Esophagus squamous epithelium (tissue), 5 donors: ENCODE measurements around the gene BBS9. TPM values are rescaled to one million over a fixed set of nuclear protein-coding genes. Genes with fewer than 3 reads are reported as not detected.

Experiments
- DNase-seq: peaks from one replicate; lab custom pipeline; 2025; lab: John Stamatoyannopoulos, UW
- H3K27ac ChIP-seq, 4 donors: fragments of 200-600 bp; sonication (generic); one replicate each; pipeline ENCODE4 v1.5.1; 2016 to 2019; ENCODE audit warnings: mild to moderate bottlenecking in 1 of 4
- H3K27me3 ChIP-seq, 4 donors: fragments of 200-600 bp; sonication (generic); 1 replicate in 3 of 4; 2 replicates in 1 of 4; pipeline versions ENCODE4 v1.5.1 to v1.6.0; 2017 to 2021; ENCODE audit warnings: antibody characterized with exemption in 1 of 4
- H3K36me3 ChIP-seq, 3 donors: fragments of 200-600 bp; sonication (generic); one replicate each; pipeline ENCODE4 v1.5.1; 2016 to 2019
- H3K4me1 ChIP-seq, 3 donors: fragments of 200-600 bp; sonication (generic); one replicate each; pipeline ENCODE4 v1.5.1; 2017 to 2019
- H3K4me3 ChIP-seq, 4 donors: fragments of 200-600 bp; sonication (generic); 1 replicate in 3 of 4; 2 replicates in 1 of 4; pipeline ENCODE4 v1.5.1; 2016 to 2019; ENCODE audit warnings: mild to moderate bottlenecking in 2 of 4, moderate library complexity in 1 of 4
- H3K9me3 ChIP-seq, 3 donors: fragments of 200-600 bp; sonication (generic); one replicate each; pipeline ENCODE4 v1.5.1; 2016 to 2019
- POLR2A ChIP-seq, 4 donors: fragments of 450-650 bp; IDR thresholded peaks; one replicate each; pipeline ENCODE4 v1.6.1; 2017; ENCODE audit warnings: antibody characterized with exemption in 4 of 4, mild to moderate bottlenecking in 4 of 4, moderate library complexity in 3 of 4
- WGBS, 2 donors: methylation state at CpG; one replicate each; pipeline ENCODE4 v1.1.5; 2018; 5-methylcytosine and 5-hydroxymethylcytosine counted together
- intact Hi-C: fragments of 100-400 bp; cut with DNase I; formaldehyde crosslinking; loops from one replicate; pipeline ENCODE4 v1.15.0; 2022
- total RNA-seq, 4 donors: library from RNA; depleted of rRNA; stranded (reverse); fragments of >200 nt; gene quantifications; one replicate each; pipeline ENCODE4 v1.1.0, GENCODE V29; 2016
- TF ChIP-seq, protein P1 (sequence below), 6 experiments: fragments of 450-650 bp in 4 of 6; fragments of 200-600 bp in 2 of 6; sonication (generic) in 2 of 6; IDR thresholded peaks; one replicate each; pipeline ENCODE4 v1.5.1; 2016 to 2019; ENCODE audit warnings: antibody characterized with exemption in 6 of 6, mild to moderate bottlenecking in 4 of 6, moderate library complexity in 4 of 6
- donor health status: DM: yes; HTN: yes; CAD: no.

Gene BBS9
- total RNA-seq, 4 donors from 2014 or later = 4.8 to 16.8 (median 7.6) TPM

DNA sequence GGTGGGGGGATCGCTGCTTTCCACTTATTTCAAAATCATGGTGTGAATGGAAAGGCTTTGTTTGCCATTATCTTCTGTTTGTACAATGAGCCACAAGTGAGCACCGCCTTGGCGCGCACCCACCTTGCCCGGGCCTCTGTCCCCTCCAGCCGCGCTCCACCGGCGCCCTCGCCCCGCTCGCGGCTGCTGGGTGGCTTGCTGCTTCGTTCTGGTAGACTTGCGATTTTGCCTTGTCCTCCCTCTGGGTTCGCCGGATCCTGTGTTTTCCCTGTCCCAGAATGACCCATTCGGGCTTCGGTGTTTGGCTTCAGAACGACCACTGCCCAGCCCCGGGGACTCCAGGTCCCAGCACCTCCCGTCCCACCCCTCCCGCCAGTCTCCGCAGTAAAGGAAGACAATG, 503.0 kb downstream of the BBS9 start:
- DNase-seq = no peak
- intact Hi-C loops = no loop called here

GRCh38 chr7:33632840-33633525, 503.6 kb downstream of the BBS9 start:
- TF ChIP-seq, protein P1, sequence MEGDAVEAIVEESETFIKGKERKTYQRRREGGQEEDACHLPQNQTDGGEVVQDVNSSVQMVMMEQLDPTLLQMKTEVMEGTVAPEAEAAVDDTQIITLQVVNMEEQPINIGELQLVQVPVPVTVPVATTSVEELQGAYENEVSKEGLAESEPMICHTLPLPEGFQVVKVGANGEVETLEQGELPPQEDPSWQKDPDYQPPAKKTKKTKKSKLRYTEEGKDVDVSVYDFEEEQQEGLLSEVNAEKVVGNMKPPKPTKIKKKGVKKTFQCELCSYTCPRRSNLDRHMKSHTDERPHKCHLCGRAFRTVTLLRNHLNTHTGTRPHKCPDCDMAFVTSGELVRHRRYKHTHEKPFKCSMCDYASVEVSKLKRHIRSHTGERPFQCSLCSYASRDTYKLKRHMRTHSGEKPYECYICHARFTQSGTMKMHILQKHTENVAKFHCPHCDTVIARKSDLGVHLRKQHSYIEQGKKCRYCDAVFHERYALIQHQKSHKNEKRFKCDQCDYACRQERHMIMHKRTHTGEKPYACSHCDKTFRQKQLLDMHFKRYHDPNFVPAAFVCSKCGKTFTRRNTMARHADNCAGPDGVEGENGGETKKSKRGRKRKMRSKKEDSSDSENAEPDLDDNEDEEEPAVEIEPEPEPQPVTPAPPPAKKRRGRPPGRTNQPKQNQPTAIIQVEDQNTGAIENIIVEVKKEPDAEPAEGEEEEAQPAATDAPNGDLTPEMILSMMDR (IDR thresholded peaks at IDR 0.05) = no peak
- no peak for TF ChIP-seq POLR2A (IDR thresholded peaks at IDR 0.05)
- 78 to 86% methylated on average over 6 of the region's 6 CpGs for WGBS, 2 donors
- Histone ChIP-seq H3K27me3 (no peaks in the 10 kb centered on the region), H3K4me1 (no peaks in the 10 kb centered on the region), H3K27ac (no peak overlapping the region), H3K4me3 (no peak overlapping the region), H3K36me3 (peaks cover 0 to 5% (median 0%) of the 10 kb centered on the region in 3 donors), H3K9me3 (no peaks in the 10 kb centered on the region)
- intact Hi-C loops = no loop called here
- no peak for DNase-seq

More for the DNA sequence above, 503.0 kb downstream of the BBS9 start:
- Histone ChIP-seq H3K4me3 (no peak overlapping the region), H3K9me3 (no peaks in the 10 kb centered on the region), H3K4me1 (no peaks in the 10 kb centered on the region), H3K36me3 (peaks cover 0 to 5% (median 0%) of the 10 kb centered on the region in 3 donors), H3K27me3 (no peaks in the 10 kb centered on the region), H3K27ac (no peak overlapping the region)
- WGBS, 2 donors = 87 to 96% methylated on average over 18 to 24 of the region's 24 CpGs
- TF ChIP-seq, protein P1 (IDR thresholded peaks at IDR 0.05) = no peak
- TF ChIP-seq POLR2A (IDR thresholded peaks at IDR 0.05) = no peak

- H3K36me3 ChIP-seq = peaks cover 0 to 5% (median 0%) of the 10 kb centered on the region in 3 donors
- no peaks in the 10 kb centered on the region for H3K4me1 ChIP-seq
- WGBS, 2 donors = 80 to 82% methylated on average over 6 to 7 of the region's 7 CpGs
- no peak for DNase-seq
- intact Hi-C loops = no loop called here
- no peaks in the 10 kb centered on the region for H3K9me3 ChIP-seq
- H3K4me3 ChIP-seq = no peak overlapping the region
- no peak overlapping the region for H3K27ac ChIP-seq
- TF ChIP-seq POLR2A (IDR thresholded peaks at IDR 0.05) = no peak
- TF ChIP-seq, protein P1 (IDR thresholded peaks at IDR 0.05) = no peak
- H3K27me3 ChIP-seq = no peaks in the 10 kb centered on the region
These were observed 505.2 kb downstream of the BBS9 start for GRCh38 chr7:33634606-33635005.

- Histone ChIP-seq H3K36me3 (peaks cover 0 to 11% (median 0%) of the 10 kb centered on the region in 3 donors), H3K27me3 (no peaks in the 10 kb centered on the region), H3K9me3 (no peaks in the 10 kb centered on the region), H3K4me3 (no peak overlapping the region), H3K4me1 (no peaks in the 10 kb centered on the region), H3K27ac (no peak overlapping the region)
- TF ChIP-seq POLR2A (IDR thresholded peaks at IDR 0.05) = no peak
- TF ChIP-seq, protein P1 (IDR thresholded peaks at IDR 0.05) = no peak
- WGBS, 2 donors = 57 to 73% methylated on average over 3 of the region's 3 CpGs
- DNase-seq = no peak
- intact Hi-C loops = no loop called here
These were observed 507.0 kb downstream of the BBS9 start for GRCh38 chr7:33636359-33636758.

- H3K4me1 ChIP-seq = no peaks in the 10 kb centered on the region
- peaks cover 0 to 7% (median 0%) of the 10 kb centered on the region in 3 donors for H3K36me3 ChIP-seq
- no peak overlapping the region for H3K27ac ChIP-seq
- WGBS, 2 donors = 82 to 86% methylated on average over 10 of the region's 10 CpGs
- H3K27me3 ChIP-seq = no peaks in the 10 kb centered on the region
- TF ChIP-seq, protein P1 (IDR thresholded peaks at IDR 0.05) = no peak
- no peak for TF ChIP-seq POLR2A (IDR thresholded peaks at IDR 0.05)
- H3K9me3 ChIP-seq = no peaks in the 10 kb centered on the region
- no peak for DNase-seq
- intact Hi-C loops = no loop called here
- no peak overlapping the region for H3K4me3 ChIP-seq
These were observed 510.3 kb downstream of the BBS9 start for GRCh38 chr7:33639552-33640197.
